Activated effector memory CD4-positive, alpha-beta T cell treated with anti-CD3 and anti-CD28 coated beads, Interleukin-2, amount 50 U/mL, for 16 hours (primary cell): ENCODE data around the gene MUC22.
A peak's percentile ranks its signal among the peaks of the same experiment; 100 is the strongest.
"Not testable (repeated sequence)": the region's sequence is repeated elsewhere in the genome, so short reads cannot be mapped to it uniquely, and the experiment has no call there.

Experiments
- DNase-seq: peaks from one replicate; pipeline ENCODE4 v3.0.0-alpha.2; 2020

MUC22 gene

GRCh38 chr6:31041372-31041974, 31.2 kb downstream of the MUC22 start:
- DNase-seq, result no peak

- peak; percentile 63 for DNase-seq
Observed at GRCh38 chr6:31042806-31043205, 32.5 kb downstream of the MUC22 start.

DNA sequence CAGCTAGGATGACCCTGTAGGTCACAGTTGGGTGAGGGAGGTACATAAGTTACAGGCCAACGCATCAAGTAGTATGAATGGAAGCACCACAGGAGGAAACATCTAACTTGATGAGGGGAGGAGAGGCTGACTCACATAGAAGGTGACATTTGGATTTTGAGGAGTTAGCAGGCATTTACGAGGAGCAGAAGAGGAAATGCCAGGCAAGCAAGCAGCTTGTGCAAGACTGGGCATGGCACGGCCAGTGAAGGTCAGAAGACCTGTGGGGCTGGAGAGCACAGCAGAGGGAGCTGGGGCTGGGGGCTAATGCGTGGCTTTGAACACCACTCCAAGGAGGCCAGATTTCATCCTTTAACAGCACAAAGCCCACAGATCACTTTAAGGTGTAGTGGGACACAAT, 37.8 kb downstream of the MUC22 start:
- no peak for DNase-seq

DNA sequence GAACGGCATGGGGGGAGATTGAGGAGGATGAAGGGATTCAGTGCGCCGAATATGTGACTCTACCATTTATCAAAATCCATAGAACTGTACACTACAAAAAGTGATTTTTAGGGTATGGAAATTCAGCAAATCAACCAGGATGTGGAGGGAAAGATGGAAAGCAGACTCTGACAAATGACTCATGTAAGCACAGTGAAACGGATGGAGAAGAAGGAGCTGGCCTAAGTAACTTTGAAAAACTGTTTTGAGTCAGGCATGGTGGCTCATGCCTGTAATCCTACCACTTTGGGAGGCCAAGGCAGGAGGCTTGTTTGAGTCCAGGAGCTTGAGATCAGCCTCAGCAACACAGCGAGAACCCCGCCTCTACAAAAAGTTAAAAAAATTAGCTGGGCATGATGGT, 39.2 kb downstream of the MUC22 start:
- DNase-seq, result no peak

DNA sequence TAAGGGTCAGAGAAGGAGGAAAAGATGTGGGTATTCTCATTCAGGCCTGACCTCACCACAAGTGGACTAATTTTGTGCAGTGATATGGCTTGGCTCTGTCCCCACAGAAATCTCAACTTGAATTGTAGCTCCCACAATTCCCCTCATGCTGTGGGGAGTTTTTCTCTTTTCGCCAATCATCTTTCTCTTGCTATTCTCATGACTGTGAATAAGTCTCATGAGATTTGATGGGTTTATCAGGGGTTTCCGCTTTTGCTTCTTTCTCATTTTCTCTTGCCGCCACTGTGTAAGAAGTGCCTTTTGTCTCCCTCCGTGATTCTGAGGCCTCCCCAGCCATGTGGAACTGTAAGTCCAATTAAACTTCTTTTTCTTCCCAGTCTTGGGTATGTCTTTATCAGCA, 42.9 kb downstream of the MUC22 start:
- not testable (repeated sequence) for DNase-seq

DNA sequence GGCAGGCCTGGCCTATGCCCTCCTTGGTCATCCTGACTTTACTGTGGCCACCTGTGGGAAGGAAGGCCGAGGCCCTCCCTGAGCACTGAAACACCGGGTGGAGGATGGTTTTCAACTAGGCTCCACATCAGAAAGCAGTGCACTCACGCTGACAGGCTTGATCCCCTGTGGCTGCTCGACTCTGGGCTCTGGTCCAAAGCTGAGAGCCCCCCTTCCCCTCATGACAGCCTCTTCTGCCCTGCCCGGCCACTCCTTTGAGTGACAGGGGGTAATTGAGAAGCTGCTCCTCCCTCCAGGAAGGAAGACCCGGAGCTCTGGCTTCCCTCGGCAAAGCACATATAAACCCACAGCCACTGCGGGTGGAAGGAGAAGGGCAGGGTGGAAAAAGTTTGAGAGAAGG, 43.6 kb downstream of the MUC22 start:
- no peak for DNase-seq

DNA sequence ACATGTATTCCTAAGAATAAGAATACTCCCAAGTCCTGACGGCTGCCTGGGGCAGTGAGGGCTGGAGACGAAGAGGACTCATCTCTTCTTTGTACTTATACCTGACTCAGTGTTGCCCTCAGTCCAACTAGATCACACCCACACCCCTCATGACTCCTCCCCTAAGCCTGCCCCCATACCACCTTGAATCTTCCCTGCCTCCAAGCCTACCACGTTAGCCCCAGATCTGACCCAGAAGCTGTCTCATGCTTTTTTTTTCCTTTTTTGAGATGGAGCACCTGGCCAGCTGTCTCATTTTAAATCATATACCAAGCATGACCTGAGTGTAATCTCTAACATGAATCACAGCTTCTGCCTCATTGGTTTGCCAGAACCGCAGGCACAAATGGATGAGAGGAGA, 45.2 kb downstream of the MUC22 start:
- no peak for DNase-seq

DNA sequence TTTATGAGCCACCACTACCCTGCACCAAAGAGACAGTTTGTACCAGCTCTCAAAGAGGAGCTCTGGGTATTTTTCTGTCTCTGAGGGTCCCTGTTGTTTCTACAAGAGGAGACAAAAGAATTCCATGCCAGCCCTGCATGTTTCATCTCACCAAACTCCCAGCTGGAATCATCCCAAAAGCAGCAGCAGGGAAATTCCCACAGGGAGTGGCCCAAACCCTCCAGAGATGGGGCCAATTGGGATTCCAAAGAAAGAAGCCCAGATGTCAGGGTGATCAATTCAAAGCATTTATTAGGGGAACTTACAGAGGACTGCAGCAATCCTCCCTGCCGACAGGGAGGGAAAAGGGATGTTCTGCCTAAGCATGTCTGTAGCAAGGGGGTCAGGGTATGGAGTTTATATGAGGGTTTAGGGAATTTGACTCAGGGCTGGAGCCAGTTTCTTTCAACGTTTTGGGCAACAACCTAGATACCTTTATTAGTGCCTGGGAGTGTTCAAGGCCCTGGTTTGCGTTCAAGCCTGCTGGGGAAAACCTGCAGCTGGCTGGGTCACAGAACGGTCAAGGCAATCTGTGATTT, 47.2 kb downstream of the MUC22 start:
- no peak for DNase-seq

GRCh38 chr6:31058128-31058894, 48.0 kb downstream of the MUC22 start:
- DNase-seq, result no peak

GRCh38 chr6:31060145-31060544, 49.9 kb downstream of the MUC22 start:
- no peak for DNase-seq

GRCh38 chr6:31063906-31064435, 53.7 kb downstream of the MUC22 start:
- no peak for DNase-seq

- DNase-seq, result no peak
Observed at GRCh38 chr6:31065556-31065955, 55.3 kb downstream of the MUC22 start.

GRCh38 chr6:31067028-31067427, 56.8 kb downstream of the MUC22 start:
- not testable (repeated sequence) for DNase-seq

- not testable (repeated sequence) for DNase-seq
Observed at GRCh38 chr6:31067891-31068668, 57.8 kb downstream of the MUC22 start.

GRCh38 chr6:31068669-31069340, 58.5 kb downstream of the MUC22 start:
- peak; percentile 88 for DNase-seq

DNA sequence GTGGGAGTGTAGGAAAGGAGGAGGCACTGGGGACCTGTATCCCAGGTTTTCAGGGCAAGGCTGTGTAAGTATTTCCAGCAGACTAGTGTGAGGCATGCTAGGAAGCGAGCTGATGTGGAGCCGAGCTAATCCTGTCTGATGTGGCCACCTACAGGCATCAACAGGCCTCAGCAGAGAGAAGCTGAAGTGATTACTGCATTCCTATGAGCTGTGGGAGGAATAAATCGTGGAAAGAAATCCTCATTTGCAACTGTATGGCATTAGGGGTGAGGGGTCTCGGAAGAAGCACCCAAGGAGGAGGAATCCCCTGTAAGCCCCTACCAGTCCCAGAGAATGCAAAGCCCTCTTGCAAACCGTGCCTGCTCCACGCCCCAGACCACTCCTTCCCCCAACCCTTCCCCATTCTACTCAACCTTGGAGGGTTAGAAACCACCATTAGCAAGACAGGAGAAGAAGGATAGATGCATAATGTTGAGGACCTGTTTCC, 60.5 kb downstream of the MUC22 start:
- DNase-seq, result no peak

- DNase-seq, result no peak
Observed at GRCh38 chr6:31074401-31074800, 64.1 kb downstream of the MUC22 start.

DNA sequence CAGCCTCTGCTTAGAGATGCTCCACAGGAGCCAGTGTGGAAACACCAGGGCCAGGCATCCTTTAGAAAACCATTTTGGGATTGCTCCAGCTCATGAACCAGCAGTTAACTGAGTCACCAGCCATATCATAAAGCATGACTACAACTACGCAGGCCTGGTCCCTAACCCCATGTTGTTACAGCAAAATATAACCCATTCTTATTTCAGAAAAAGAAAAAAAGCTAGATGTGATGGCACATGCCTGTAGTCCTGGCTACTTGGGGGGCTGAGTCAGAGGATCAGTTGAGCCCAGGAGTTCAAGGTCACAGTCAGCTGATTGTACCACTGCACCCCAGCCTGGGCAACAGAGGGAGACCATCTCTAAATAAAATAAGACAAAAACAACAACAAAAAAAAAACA, 65.3 kb downstream of the MUC22 start:
- no peak for DNase-seq

- DNase-seq, result no peak
Observed at GRCh38 chr6:31076611-31077010, 66.3 kb downstream of the MUC22 start.

- DNase-seq, result peak; percentile 86
Observed at GRCh38 chr6:31079656-31080261, 69.5 kb downstream of the MUC22 start.

DNA sequence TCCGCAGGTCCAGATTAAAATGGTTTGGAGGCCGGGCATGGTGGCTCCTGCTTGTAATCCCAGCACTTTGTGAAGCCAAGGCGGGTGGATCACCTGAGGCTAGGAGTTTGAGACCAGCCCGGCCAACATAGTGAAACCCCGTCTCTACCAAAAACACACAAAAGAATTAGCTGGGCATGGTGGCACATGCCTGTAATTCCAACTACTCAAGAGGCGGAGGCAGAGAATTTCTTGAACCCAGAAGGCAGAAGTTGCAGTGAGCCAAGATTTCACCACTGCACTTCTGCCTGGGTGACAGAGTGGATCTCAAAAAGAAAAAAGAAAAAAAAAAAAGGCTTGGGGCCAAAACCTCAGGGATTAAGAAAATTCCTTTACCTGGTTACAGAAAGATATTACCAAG, 71.6 kb downstream of the MUC22 start:
- no peak for DNase-seq

DNA sequence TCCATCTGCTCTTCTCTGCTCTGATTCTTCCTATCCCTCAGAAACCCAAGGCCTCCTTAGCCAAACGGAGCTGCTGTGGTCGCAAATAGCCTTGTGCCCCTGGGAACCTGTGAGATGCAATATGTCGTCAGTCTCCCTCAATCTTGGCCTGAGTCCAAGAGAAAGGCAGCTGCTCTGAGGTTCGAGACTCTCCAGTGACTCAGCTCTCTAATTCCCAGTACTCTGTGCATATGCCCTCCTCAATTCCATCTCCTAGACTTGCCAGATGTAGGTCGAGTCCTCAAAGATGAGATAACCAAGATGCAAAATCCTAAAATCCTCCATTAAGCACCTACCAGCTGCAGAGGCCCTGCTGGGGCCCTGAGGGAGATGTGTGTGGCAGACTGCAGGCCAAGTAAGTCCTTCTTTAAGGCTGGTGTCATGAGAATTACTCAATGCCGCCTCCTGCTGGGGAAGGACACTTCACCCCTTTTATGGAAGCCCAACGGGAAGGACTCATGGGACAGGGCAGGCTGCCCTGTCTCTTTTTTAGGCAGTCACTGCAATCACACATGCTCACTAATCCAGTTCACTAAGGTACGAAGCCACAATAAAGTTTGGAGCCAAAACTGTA, 73.6 kb downstream of the MUC22 start:
- peak; percentile 72 for DNase-seq
